Lower leg skin (tissue), 4 donors: ENCODE results near the gene SLC9A6. TPM values are rescaled to one million over a fixed set of nuclear protein-coding genes. Genes with fewer than 3 reads are reported as not detected.

Experiments
- DNase-seq, 2 donors: peaks; one replicate each; pipeline ENCODE4 v3.0.0-alpha.2; 2019; ENCODE audit warnings: low spot score in 2 of 2
- H3K4me3 ChIP-seq: fragments of 200-600 bp; sonication (generic); 2 replicates; pipeline ENCODE4 v1.5.1; 2017; ENCODE audit warnings: mild to moderate bottlenecking, low read depth; ENCODE audit not compliant: poor library complexity, severe bottlenecking
- CTCF ChIP-seq, 3 donors: fragments of 450-650 bp; IDR thresholded peaks; one replicate each; pipeline ENCODE4 v1.5.1; 2016; ENCODE audit warnings: antibody characterized with exemption in 3 of 3, mild to moderate bottlenecking in 3 of 3, moderate library complexity in 2 of 3
- POLR2A ChIP-seq, 2 donors: fragments of 450-650 bp; IDR thresholded peaks; one replicate each; pipeline ENCODE4 v1.6.1; 2016 to 2017; ENCODE audit warnings: antibody characterized with exemption in 2 of 2, mild to moderate bottlenecking in 1 of 2, moderate library complexity in 1 of 2
- WGBS, 2 donors: methylation state at CpG; one replicate each; pipeline ENCODE4 v1.1.5; 2018; 5-methylcytosine and 5-hydroxymethylcytosine counted together
- intact Hi-C: fragments of 100-400 bp; cut with DNase I; formaldehyde crosslinking; loops from one replicate; pipeline ENCODE4 v1.15.0; 2023; ENCODE audit warnings: low total_unique reads
- total RNA-seq, 4 donors: library from RNA; depleted of rRNA; stranded (reverse); fragments of >200 nt; gene quantifications; one replicate each; pipeline ENCODE4 v1.1.0, GENCODE V29; 2016

SLC9A6 gene
- total RNA-seq, 4 donors from 2014 or later = 11.6 to 18.1 (median 17.2) TPM

GRCh38 chrX:136019226-136019625 lies 34.0 kb downstream of the SLC9A6 start:
- no peak overlapping the region for H3K4me3 ChIP-seq
- WGBS, 2 donors = 61 to 79% methylated on average over 5 of the region's 5 CpGs
- no peak for TF ChIP-seq POLR2A (IDR thresholded peaks at IDR 0.05)
- no peak for TF ChIP-seq CTCF (IDR thresholded peaks at IDR 0.05)
- intact Hi-C loops = no loop called here
- no peak for DNase-seq

DNA sequence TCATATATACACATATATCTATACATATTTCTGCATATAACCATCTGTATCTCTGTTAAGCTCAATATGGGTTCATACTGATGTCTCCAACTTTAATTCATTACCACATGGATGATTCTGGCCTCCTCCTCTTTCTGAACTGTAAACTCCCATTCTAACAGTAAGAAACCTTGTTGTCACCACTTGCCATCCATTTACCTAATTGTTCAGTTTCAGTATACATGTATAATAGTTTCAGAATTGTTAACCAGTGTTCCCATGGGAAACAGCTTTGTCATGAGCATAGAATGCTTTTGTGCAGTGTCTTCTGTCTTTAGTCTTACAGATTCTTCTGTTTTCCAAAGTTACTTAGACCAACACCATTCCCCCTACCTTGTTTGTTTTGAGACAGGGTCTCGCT lies 35.9 kb downstream of the SLC9A6 start:
- WGBS, 2 donors = 80 to 100% methylated on average over 1 of the region's 1 CpG
- no peak overlapping the region for H3K4me3 ChIP-seq
- no peak for DNase-seq
- intact Hi-C loops = no loop called here
- TF ChIP-seq POLR2A (IDR thresholded peaks at IDR 0.05) = no peak
- TF ChIP-seq CTCF (IDR thresholded peaks at IDR 0.05) = no peak

DNA sequence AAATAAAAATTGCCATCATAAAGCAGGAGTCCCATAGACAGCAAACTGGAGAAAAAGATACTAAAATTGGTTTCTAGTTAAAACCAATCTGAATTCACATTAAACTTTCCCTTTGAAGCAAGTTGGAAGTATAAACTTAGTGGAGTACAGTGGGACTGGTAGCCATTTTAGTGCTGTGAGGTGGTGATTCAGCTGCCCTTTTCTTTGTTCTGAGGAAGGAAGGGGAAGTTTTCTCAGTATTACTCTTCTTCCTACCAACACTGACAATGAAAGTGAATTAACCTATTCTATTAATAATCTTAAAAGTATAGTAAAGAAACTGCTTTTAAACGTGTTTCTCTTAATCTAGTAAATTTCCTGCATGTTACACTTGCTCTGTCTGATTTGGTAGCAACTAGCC lies 36.7 kb downstream of the SLC9A6 start:
- 36 to 68% methylated on average over 1 of the region's 1 CpG for WGBS, 2 donors
- intact Hi-C loops = no loop called here
- TF ChIP-seq POLR2A (IDR thresholded peaks at IDR 0.05) (no peak), CTCF (IDR thresholded peaks at IDR 0.05) (no peak)
- no peak overlapping the region for H3K4me3 ChIP-seq
- no peak for DNase-seq

- no peak for TF ChIP-seq POLR2A (IDR thresholded peaks at IDR 0.05)
- TF ChIP-seq CTCF (IDR thresholded peaks at IDR 0.05) = no peak
- WGBS, 2 donors = 74 to 82% methylated on average over 3 of the region's 3 CpGs
- intact Hi-C loops = no loop called here
- no peak for DNase-seq
- H3K4me3 ChIP-seq = no peak overlapping the region
Measured at GRCh38 chrX:136025091-136025490, 39.9 kb downstream of the SLC9A6 start.

DNA sequence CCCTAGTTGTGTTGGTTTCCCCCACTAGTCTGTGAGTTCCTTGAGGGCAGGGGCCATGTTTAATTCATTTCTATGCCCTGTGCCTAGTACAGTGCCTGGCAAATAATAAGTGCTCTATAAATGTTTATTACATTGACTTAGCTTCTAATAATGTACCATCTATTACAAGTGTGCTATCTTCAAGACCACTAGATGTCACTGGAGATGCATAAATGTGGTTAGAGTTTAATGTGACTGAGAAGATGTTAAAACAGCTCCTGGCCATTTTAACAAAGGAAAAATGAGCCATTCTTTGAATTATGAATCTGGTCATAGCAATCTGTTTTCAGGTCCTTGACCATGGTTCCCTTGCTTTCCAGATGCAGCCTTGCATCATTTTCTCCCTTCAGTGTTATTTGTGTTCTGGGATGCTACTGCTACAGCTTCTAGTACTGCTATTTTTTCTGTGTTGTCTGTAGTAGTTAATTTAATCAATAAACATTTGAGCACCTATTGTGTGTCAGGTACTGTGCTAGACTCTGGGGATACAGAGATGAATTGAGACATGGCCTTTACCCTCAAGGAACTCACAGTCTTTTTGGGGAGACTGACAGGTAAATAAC lies 43.2 kb downstream of the SLC9A6 start:
- DNase-seq = no peak
- TF ChIP-seq CTCF (IDR thresholded peaks at IDR 0.05) (no peak), POLR2A (IDR thresholded peaks at IDR 0.05) (no peak)
- H3K4me3 ChIP-seq = no peak overlapping the region
- intact Hi-C loops = no loop called here

DNA sequence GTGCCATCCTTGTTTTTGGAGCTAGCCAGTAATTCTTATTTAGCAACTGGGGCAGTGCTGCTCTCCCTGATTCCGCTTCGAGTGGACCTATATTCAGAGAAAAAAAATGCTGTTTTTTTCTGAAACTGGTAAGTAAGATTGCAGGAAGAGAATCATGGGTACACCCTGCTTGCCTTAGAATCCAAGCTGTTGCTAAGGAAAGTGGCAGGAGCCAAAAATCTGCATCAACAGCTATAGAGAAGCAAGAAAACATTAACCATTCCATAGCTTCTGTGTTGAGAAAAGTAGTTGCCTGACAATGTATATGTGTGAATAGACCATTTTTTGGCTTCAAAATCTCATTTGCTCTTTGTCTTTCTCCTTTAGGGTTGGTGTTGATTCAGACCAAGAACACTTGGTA lies 44.5 kb downstream of the SLC9A6 start:
- WGBS, 2 donors = 67 to 89% methylated on average over 2 of the region's 2 CpGs
- H3K4me3 ChIP-seq = no peak overlapping the region
- intact Hi-C loops = no loop called here
- TF ChIP-seq POLR2A (IDR thresholded peaks at IDR 0.05) = no peak
- no peak for TF ChIP-seq CTCF (IDR thresholded peaks at IDR 0.05)
- DNase-seq = no peak
